Measurements from ENCODE around the gene TADA1. TPM values are rescaled to one million over a fixed set of nuclear protein-coding genes. Genes with fewer than 3 reads are reported as not detected.
"Not testable (repeated sequence)": the region's sequence is repeated elsewhere in the genome, so short reads cannot be mapped to it uniquely, and the experiment has no call there.

The TADA1 gene
- total and polyA plus RNA-seq, 12 donors: 5.8 to 23.1 (median 13.1) TPM

- peaks cover 24 to 35% of the 10 kb centered on the region in 2 donors for H3K4me1 ChIP-seq (replicated peaks in 1 of 2)
- H3K27me3 ChIP-seq: no peaks in the 10 kb centered on the region
- 0 to 1% (median 0%) methylated on average over 11 to 63 of the region's 63 CpGs for WGBS, 4 donors
- intact Hi-C loops (cut with DNase I): no loop called here
- peak in 2 of 6 experiments; percentile 4 to 9 for TF ChIP-seq CTCF (IDR thresholded peaks at IDR 0.05)
- peak; percentile 42 to 77 for TF ChIP-seq POLR2A (IDR thresholded peaks at IDR 0.05)
- H3K36me3 ChIP-seq (replicated peaks in 1 of 2): peaks cover 0 to 29% of the 10 kb centered on the region in 2 donors
- H3K27ac ChIP-seq: peak within 1 kb of the TSS; percentile 54 to 93 (median 87)
- H3K9me3 ChIP-seq (replicated peaks in 1 of 3): no peaks in the 10 kb centered on the region
- DNase-seq: peak; percentile 92 to 95 (median 93)
- H3K4me3 ChIP-seq: peak within 1 kb of the TSS; percentile 16 to 95 (median 36)
These were observed 37.1 kb downstream of the TADA1 start, which contains the start of gene POGK for GRCh38 chr1:166838766-166839599. POGK (plus strand) TSS chr1:166839475; CDS start chr1:166840957, 1,482 bp downstream.

- WGBS, 4 donors: 95 to 98% (median 97%) methylated on average over 4 of the region's 4 CpGs
- TF ChIP-seq POLR2A (IDR thresholded peaks at IDR 0.05) (no peak), CTCF (IDR thresholded peaks at IDR 0.05) (no peak)
These were observed 39.3 kb downstream of the TADA1 start for GRCh38 chr1:166836733-166837132.

GRCh38 chr1:166829762-166830161 lies 46.3 kb downstream of the TADA1 start:
- intact Hi-C loops (cut with DNase I); H3K4me3 ChIP-seq; H3K9me3 ChIP-seq (replicated peaks in 1 of 3); H3K36me3 ChIP-seq (replicated peaks in 1 of 2); DNase-seq; H3K4me1 ChIP-seq (replicated peaks in 1 of 2); H3K27me3 ChIP-seq; H3K27ac ChIP-seq: not testable (repeated sequence)
- 46 to 85% (median 64%) methylated on average over 1 of the region's 1 CpG for WGBS, 4 donors

More at GRCh38 chr1:166836733-166837132, 39.3 kb downstream of the TADA1 start:
- intact Hi-C loops (cut with DNase I): no loop called here
- Histone ChIP-seq H3K27ac (no peak overlapping the region), H3K9me3 (replicated peaks in 1 of 3) (no peaks in the 10 kb centered on the region), H3K36me3 (replicated peaks in 1 of 2) (peaks cover 0 to 7% of the 10 kb centered on the region in 2 donors), H3K27me3 (no peaks in the 10 kb centered on the region), H3K4me3 (no peak overlapping the region), H3K4me1 (replicated peaks in 1 of 2) (peaks cover 11 to 21% of the 10 kb centered on the region in 2 donors)
- DNase-seq: no peak

- H3K27ac ChIP-seq: no peak overlapping the region
- no peak for DNase-seq
- H3K27me3 ChIP-seq: no peaks in the 10 kb centered on the region
- no peak overlapping the region for H3K4me3 ChIP-seq
- no peaks in the 10 kb centered on the region for H3K9me3 ChIP-seq (replicated peaks in 1 of 3)
- H3K36me3 ChIP-seq (replicated peaks in 1 of 2): no peaks in the 10 kb centered on the region
- TF ChIP-seq CTCF (IDR thresholded peaks at IDR 0.05) (no peak), POLR2A (IDR thresholded peaks at IDR 0.05) (no peak)
- H3K4me1 ChIP-seq (replicated peaks in 1 of 2): no peaks in the 10 kb centered on the region
- intact Hi-C loops (cut with DNase I): no loop called here
These were observed 48.6 kb downstream of the TADA1 start for GRCh38 chr1:166827426-166827825.
